Prostate gland (tissue), 2 donors: ENCODE data around the gene TTYH1. TPM values are rescaled to one million over a fixed set of nuclear protein-coding genes. Genes with fewer than 3 reads are reported as not detected.
"Not testable (repeated sequence)": the region's sequence is repeated elsewhere in the genome, so short reads cannot be mapped to it uniquely, and the experiment has no call there.

ENCODE experiments used
- DNase-seq: peaks from one replicate; pipeline ENCODE4 v3.0.0-alpha.2; 2019; ENCODE audit warnings: low spot score
- H3K27ac ChIP-seq, 2 donors: fragments of 200-600 bp; sonication (generic); 2 replicates each; pipeline ENCODE4 v1.5.1; 2017 to 2019
- H3K27me3 ChIP-seq: fragments of 200-600 bp; sonication (generic); replicated peaks from 2 replicates; pipeline ENCODE4 v1.5.1; 2019; ENCODE audit not compliant: insufficient read depth
- H3K36me3 ChIP-seq, 2 donors: fragments of 200-600 bp; sonication (generic); 1 replicate in 1 of 2; 2 replicates in 1 of 2; pipeline versions ENCODE4 v1.5.1 to v1.8.1; 2017 to 2019
- H3K4me1 ChIP-seq: fragments of 200-600 bp; sonication (generic); replicated peaks from 2 replicates; pipeline ENCODE4 v1.5.1; 2019
- H3K4me3 ChIP-seq, 2 donors: fragments of 200-600 bp; sonication (generic); 2 replicates each; pipeline ENCODE4 v1.5.1; 2017 to 2019
- H3K9me3 ChIP-seq: fragments of 200-600 bp; sonication (generic); 2 replicates; pipeline ENCODE4 v1.5.1; 2017
- POLR2A ChIP-seq: fragments of 450-650 bp; IDR thresholded peaks from one replicate; pipeline ENCODE4 v1.6.1; 2016; ENCODE audit warnings: antibody characterized with exemption, mild to moderate bottlenecking
- POLR2AphosphoS5 ChIP-seq: sonication (generic); formaldehyde crosslinking; IDR thresholded peaks from one replicate; pipeline ENCODE4 v1.6.1; 2017; ENCODE audit warnings: antibody characterized with exemption
- WGBS: methylation state at CpG from one replicate; pipeline ENCODE4 v1.1.5; 2018; 5-methylcytosine and 5-hydroxymethylcytosine counted together
- intact Hi-C: fragments of 100-400 bp; cut with DNase I; formaldehyde crosslinking; loops from one replicate; pipeline ENCODE4 v1.14.2; 2022
- total RNA-seq, 2 donors: library from RNA; depleted of rRNA; stranded (reverse); fragments of >200 nt; gene quantifications; one replicate each; pipeline ENCODE4 v1.1.0, GENCODE V29; 2016
- TF ChIP-seq, protein P1 (sequence below), 4 experiments: fragments of 200-600 bp in 2 of 4; fragments of 450-650 bp in 2 of 4; sonication (generic) in 2 of 4; IDR thresholded peaks; 1 replicate in 3 of 4; 2 replicates in 1 of 4; pipeline ENCODE4 v1.5.1; 2016 to 2019; ENCODE audit warnings: antibody characterized with exemption in 4 of 4, mild to moderate bottlenecking in 2 of 4, moderate library complexity in 2 of 4

Gene TTYH1
- total RNA-seq, result 100 to 1,000 TPM in 1 of 2 donors, 1 to 10 TPM in 1; 1.8 to 136 TPM

GRCh38 chr19:54415208-54415900 lies at the start of gene TTYH1:
Gene TTYH1 (plus strand): TSS chr19:54415464. CDS start chr19:54415553, 89 bp downstream.
- peak within 1 kb of the TSS in 1 of 2 donors; percentile 3 for H3K4me3 ChIP-seq
- no peaks in the 10 kb centered on the region for H3K9me3 ChIP-seq
- DNase-seq, result no peak
- no peaks in the 10 kb centered on the region for H3K36me3 ChIP-seq
- intact Hi-C loops, result no loop called here
- H3K27me3 ChIP-seq, result peaks cover 34% of the 10 kb centered on the region
- WGBS, result 1% methylated on average over 55 of the region's 68 CpGs
- no peaks in the 10 kb centered on the region for H3K4me1 ChIP-seq
- no peak within 1 kb of the TSS for H3K27ac ChIP-seq
- TF ChIP-seq, protein P1, sequence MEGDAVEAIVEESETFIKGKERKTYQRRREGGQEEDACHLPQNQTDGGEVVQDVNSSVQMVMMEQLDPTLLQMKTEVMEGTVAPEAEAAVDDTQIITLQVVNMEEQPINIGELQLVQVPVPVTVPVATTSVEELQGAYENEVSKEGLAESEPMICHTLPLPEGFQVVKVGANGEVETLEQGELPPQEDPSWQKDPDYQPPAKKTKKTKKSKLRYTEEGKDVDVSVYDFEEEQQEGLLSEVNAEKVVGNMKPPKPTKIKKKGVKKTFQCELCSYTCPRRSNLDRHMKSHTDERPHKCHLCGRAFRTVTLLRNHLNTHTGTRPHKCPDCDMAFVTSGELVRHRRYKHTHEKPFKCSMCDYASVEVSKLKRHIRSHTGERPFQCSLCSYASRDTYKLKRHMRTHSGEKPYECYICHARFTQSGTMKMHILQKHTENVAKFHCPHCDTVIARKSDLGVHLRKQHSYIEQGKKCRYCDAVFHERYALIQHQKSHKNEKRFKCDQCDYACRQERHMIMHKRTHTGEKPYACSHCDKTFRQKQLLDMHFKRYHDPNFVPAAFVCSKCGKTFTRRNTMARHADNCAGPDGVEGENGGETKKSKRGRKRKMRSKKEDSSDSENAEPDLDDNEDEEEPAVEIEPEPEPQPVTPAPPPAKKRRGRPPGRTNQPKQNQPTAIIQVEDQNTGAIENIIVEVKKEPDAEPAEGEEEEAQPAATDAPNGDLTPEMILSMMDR (IDR thresholded peaks at IDR 0.05), result peak in 1 of 4 experiments; percentile 17
- TF ChIP-seq POLR2AphosphoS5, result no peak

DNA sequence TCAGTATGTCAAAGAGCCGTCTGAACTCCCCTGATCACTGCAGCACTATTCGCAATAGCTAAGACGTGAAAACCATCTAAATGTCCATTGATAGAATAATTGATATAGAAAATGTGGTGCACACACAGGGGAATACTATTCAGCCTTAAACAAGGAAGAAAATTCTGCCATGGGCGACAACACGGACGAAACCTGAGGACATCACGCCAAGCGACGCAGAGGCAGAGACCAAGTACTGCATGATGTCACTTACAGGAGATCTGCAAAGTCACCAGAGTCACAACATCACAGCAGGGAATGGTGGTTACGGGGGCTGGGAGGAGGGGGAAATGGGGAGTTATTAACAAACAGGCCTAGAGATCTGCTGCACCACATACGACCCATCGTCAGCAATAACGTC lies 49.5 kb upstream of the TTYH1 start:
- intact Hi-C loops, result not testable (repeated sequence)
- 89% methylated on average over 13 of the region's 13 CpGs for WGBS

DNA sequence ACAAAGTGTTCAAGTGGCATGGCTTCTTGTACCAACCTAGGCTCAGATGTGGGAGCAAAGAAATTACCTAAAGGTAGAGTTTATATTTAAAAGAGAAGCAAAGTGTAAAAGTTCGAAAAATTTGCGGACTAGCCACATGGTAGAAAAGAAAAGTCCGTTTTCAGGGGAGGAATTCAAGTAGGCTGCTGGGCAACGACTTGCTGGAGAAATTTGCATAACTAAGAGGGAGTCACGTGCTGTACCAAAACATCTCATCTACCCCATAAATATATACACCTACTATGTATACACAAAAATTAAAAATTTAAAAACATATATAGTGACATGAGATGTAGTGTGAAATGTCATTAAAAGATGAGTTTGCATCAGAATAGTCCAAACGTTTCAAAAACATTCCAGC lies 48.5 kb upstream of the TTYH1 start:
- H3K9me3 ChIP-seq, result no peaks in the 10 kb centered on the region
- no peaks in the 10 kb centered on the region for H3K27me3 ChIP-seq
- H3K36me3 ChIP-seq, result no peaks in the 10 kb centered on the region
- no peak for DNase-seq
- H3K4me3 ChIP-seq, result no peak overlapping the region
- no peak overlapping the region for H3K27ac ChIP-seq
- 55% methylated on average over 6 of the region's 6 CpGs for WGBS
- H3K4me1 ChIP-seq, result no peaks in the 10 kb centered on the region
- intact Hi-C loops, result no loop called here
- TF ChIP-seq, protein P1 (IDR thresholded peaks at IDR 0.05), result no peak
- no peak for TF ChIP-seq POLR2AphosphoS5
- no peak for TF ChIP-seq POLR2A

More for the DNA sequence above, 49.5 kb upstream of the TTYH1 start:
- H3K36me3 ChIP-seq, H3K27me3 ChIP-seq, H3K4me1 ChIP-seq, H3K4me3 ChIP-seq, DNase-seq, H3K27ac ChIP-seq, H3K9me3 ChIP-seq: not testable (repeated sequence)

- TF ChIP-seq POLR2A (no peak), POLR2AphosphoS5 (no peak)
- TF ChIP-seq, protein P1 (IDR thresholded peaks at IDR 0.05), result no peak
- intact Hi-C loops, result no loop called here
- H3K9me3 ChIP-seq, result no peaks in the 10 kb centered on the region
- no peaks in the 10 kb centered on the region for H3K36me3 ChIP-seq
- no peaks in the 10 kb centered on the region for H3K4me1 ChIP-seq
- 66% methylated on average over 8 of the region's 8 CpGs for WGBS
- H3K27me3 ChIP-seq, result no peaks in the 10 kb centered on the region
- DNase-seq, result no peak
- no peak overlapping the region for H3K4me3 ChIP-seq
- H3K27ac ChIP-seq, result no peak overlapping the region
These were observed 46.1 kb upstream of the TTYH1 start for GRCh38 chr19:54369082-54369687.

- intact Hi-C loops, H3K27me3 ChIP-seq, H3K4me3 ChIP-seq, DNase-seq, H3K36me3 ChIP-seq, H3K27ac ChIP-seq, H3K4me1 ChIP-seq, H3K9me3 ChIP-seq: not testable (repeated sequence)
- 77% methylated on average over 14 of the region's 19 CpGs for WGBS
These were observed 45.4 kb upstream of the TTYH1 start for GRCh38 chr19:54369688-54370433.

DNA sequence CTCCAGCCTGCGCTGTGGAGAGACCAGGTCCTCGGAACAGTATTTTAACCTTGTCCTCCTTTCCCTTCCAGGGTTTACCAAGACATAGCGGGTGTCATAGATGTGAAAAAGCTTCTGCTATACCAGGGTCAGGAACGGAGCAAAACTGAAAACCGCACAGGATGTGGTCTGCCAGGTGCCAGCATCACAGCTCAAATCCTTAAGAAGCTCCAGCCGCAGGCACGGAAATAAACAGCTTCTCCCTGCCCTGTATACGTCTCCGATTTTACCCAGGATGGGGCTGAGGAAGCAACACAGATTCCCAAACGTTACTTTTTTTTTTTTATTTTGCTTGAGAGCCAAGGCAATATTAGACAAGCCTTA lies 44.8 kb upstream of the TTYH1 start:
- DNase-seq, H3K36me3 ChIP-seq, H3K27me3 ChIP-seq, H3K4me3 ChIP-seq, H3K9me3 ChIP-seq, H3K4me1 ChIP-seq, intact Hi-C loops, H3K27ac ChIP-seq: not testable (repeated sequence)
- 83% methylated on average over 8 of the region's 10 CpGs for WGBS

GRCh38 chr19:54371453-54371852 lies 43.8 kb upstream of the TTYH1 start:
- H3K4me1 ChIP-seq, intact Hi-C loops, DNase-seq, H3K36me3 ChIP-seq, H3K27me3 ChIP-seq, H3K27ac ChIP-seq, H3K9me3 ChIP-seq, H3K4me3 ChIP-seq: not testable (repeated sequence)
- WGBS, result 80% methylated on average over 5 of the region's 5 CpGs
